Activated CD4-positive, alpha-beta T cell treated with anti-CD3 and anti-CD28 coated beads for 1 hour (primary cell): ENCODE measurements around the gene ZMYM2.
"Not testable (repeated sequence)": the region's sequence is repeated elsewhere in the genome, so short reads cannot be mapped to it uniquely, and the experiment has no call there.

ENCODE experiments used
- DNase-seq: peaks from one replicate; pipeline ENCODE4 v3.0.0-alpha.2; 2020

The ZMYM2 gene

DNA sequence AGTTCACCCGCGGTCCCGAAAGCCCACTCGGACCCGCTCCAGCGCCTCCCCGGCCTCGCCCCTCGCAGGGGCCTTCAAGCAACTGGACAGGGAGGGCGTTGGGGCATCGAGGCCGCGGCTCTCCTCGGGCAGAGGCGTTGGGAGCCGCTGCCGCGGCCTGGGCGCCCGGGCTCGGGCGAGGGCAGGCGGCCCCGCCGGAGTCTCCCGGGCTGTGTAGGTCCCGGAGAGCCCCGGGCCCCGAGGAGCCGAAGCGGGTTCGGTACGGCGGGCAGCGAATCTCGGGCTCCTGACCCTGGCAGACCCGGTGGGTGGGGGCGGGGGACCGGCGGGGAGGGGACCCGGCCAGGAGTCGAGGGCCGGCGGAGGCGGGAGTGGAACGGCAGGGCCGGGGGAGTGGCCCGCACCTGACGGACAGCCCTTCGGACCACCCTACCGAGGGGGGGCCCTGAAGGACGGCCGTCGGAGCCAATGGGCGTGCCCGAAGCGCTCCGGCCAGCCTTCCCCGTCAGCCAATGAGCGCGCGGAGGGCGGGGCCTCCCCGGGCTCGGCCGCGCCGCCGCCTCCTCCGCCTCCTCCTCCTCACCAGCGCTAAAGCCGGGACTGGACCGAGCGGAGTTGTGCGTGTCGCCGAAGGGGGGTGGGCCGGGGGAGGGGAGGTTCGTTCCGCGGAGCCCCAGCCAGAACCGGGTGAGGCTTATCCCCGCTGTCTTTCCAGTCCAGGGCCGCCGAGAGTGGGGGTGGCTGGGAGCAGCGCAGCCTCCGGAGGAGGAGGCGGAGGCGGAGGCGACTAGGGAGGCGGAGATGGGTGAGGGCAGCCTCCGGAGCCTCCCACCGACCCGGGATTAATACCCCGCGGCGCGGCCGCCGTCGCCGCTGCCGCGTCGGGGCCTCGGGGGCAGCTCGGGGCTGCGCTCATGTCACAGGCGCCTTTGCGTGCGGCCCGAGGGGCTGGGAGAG, at the start of gene ZMYM2:
ZMYM2 (plus strand) TSS at position 573 of the 957 bp plus-strand sequence. CDS start 34,346 bp downstream, outside the sequence.
- peak; percentile 95 for DNase-seq

- DNase-seq, result no peak
Measured at GRCh38 chr13:19910336-19911072, 48.0 kb upstream of the ZMYM2 start.

GRCh38 chr13:19927117-19927748, 31.3 kb upstream of the ZMYM2 start:
- no peak for DNase-seq

DNA sequence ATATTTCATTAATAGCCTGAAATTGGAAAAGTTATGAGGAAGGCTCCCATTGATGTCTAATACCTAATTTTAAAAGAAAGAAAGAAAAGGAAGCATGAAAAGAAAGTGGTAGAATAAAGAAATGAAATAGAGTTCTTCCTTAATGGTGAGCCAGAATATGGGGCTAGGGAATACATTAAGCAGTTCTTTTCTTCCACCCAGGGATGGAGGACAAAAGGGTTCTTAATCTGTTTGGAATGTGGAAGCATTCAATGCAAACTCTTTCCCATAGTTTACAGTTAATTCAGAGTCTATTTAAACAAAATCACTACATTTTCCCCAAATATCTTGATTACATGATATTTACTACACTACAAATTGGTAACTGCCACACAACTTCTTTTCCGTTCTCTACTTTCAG, 18.4 kb upstream of the ZMYM2 start:
- no peak for DNase-seq

DNA sequence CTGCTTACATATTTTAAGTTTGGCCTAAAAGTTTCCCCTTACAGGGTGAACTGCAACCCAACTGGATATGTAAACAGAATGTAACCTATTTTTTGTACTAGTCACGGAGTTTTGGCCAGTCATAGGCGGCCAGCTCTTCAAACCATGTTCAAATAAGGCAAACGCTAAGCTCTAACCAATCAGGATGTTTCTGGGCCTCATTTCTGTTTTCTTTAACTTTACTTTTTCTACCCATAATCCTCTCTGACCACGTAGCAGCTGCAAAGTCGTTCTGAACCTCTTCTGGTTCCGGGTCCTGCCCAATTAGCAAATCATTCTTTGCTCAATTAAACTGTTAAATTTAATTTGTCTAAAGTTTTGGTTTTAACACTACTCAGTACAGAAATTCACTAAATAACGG, 8.2 kb upstream of the ZMYM2 start:
- no peak for DNase-seq

DNA sequence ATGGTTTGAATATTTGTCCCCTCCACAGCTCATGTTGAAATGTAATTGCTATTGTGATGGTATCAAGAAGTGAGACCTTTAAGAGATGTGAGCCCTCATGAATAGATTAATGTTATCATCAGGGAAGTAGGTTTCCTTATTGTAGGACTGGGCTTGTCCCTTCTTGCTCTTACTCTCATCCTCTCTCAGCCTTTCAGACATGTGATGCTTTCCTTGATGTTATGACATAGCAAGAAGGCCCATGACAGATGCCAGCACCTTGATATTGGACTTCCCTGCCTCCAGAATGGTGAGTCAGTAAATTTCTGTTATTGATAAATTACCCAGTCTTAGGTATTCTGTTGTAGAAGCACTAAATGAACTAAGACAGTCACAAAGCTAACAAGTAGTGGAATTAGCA, 5.7 kb upstream of the ZMYM2 start:
- no peak for DNase-seq

- DNase-seq, result no peak
Measured at GRCh38 chr13:19955873-19956559, 2.5 kb upstream of the ZMYM2 start.

GRCh38 chr13:19957320-19958154, 990 bp upstream of the ZMYM2 start:
- peak; percentile 73 for DNase-seq

DNA sequence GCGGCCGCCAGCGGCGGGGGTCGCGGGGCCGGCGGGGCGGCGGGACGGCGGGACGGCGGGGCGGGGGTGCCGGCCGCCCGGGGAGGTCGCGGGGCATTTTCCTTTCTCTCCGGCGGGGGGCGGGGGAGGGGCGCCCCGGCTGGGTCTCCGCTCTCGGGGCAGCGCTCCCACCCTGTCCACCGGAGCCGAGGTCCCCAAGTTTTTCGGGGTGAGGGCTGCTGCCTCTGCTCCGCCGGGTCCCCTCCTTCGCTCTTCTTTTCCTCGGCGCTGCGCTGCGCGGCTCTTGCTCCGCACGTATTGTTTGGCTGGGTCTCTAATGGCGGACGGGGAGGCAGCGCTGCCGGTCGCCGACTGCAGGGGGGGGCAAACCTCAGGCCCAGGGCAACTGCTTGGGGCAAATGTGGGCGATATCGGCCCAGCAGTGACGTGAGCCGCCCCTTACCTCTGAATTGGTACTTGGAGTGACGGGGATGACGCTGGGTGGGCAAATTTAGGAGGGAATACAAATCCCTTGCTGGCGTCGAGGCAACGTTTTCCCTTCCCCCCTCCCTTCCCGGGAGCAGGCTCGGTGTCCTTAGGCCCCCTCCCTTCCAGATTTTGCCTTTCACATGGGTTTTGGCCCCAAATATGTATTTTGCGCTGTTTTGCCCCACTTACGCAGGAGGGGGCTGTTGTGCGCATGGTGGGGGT, 759 bp downstream of the ZMYM2 start:
- DNase-seq, result peak; percentile 56

DNA sequence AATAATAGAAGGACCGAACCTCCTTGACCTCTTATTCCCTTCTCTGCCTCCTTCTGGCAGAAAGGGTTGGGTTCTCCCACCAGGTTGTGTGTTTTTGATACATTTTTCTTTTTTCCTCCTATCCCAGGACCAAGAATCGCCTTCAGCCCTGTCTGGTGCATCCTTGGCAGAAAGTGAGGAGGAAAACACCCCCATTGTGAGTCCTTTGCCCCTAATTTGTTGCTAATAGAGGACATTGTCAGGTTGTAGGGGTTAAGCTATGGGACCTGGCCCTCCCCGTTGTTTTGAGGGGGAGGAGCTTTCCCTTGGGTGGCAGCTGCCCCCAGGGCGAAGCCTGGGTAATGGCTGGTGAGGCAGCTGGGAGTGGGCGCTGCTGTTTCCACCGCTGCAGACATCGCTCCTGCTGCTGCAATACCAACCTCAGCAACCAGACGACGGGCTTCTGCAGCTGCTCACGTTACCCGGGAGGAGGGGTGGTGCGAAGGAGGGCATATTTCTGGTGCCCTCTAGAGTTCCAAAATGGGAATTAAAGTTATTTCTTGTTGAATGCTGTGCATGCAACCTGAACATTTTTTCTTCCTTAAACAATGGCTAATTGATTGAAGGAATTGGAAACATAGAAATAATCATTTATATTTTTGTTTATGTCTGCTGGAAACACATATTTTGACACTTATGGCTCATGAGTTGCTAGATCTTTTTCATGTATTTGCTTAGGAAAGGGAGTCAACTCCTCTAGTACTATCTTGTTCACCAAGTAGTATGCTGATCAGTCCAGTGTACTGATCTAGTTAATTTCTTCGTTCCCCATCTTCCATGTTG, 1.5 kb downstream of the ZMYM2 start:
- peak; percentile 77 for DNase-seq

GRCh38 chr13:19960653-19960976, 2.1 kb downstream of the ZMYM2 start:
- DNase-seq, result no peak

- no peak for DNase-seq
Measured at GRCh38 chr13:19961489-19961888, 3.0 kb downstream of the ZMYM2 start.

DNA sequence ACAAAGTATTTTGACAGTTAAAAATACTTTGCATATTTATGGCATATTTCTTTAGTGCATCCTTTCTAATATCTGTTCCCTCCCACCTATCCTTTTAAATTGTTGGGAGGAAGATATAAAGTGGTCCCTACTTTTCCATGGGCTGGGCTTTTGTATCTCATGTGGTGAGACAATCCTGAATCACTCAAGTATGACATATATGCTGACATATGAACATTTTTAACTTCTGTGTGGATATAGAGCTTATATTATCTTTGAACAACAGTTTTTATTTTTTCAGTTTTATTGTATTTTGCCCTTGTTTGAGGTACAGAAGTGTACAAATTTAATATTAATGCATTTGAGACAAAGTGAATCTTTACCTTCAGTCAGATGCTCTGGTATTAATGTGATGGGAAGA, 3.4 kb downstream of the ZMYM2 start:
- no peak for DNase-seq

DNA sequence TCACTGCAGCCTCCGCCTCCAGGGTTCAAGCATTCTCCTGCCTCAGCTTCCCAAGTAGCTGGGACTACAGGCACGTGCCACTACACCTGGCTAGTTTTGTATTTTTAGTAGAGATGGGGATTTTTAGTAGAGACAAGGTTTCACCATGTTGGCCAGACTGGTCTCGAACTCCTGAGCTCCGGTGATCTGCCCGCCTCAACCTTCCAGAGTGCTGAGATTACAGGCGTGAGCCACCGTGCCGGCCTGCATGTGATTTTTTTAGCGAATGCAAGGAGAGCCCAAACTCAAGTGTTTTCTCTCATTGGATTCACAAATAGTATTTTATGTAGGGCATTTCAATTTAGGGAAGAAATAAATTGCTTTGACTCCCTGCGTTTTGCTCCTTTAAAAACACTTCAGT, 4.4 kb downstream of the ZMYM2 start:
- DNase-seq, result no peak

DNA sequence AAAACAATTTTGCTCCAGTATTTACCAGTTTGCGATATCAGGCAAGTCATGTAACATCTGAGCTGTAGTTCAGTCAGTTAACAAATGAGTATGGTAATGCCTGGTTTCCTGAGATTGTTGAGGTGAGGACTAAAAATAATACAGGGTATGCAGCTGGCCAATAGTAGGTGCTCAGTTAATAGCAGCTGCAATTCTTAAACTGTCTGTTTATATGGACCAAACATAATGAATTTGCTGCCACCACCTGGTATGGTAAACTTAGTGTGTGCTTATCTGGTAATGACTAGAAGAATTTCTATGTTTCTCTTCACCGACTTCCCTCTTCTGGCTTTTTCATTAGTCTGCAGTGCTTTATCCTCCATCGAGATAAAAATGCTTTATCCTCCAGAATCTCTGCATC, 9.1 kb downstream of the ZMYM2 start:
- no peak for DNase-seq

- DNase-seq, result not testable (repeated sequence)
Measured at GRCh38 chr13:19974498-19975009, 16.0 kb downstream of the ZMYM2 start.

- no peak for DNase-seq
Measured at GRCh38 chr13:19978831-19979437, 20.4 kb downstream of the ZMYM2 start.

DNA sequence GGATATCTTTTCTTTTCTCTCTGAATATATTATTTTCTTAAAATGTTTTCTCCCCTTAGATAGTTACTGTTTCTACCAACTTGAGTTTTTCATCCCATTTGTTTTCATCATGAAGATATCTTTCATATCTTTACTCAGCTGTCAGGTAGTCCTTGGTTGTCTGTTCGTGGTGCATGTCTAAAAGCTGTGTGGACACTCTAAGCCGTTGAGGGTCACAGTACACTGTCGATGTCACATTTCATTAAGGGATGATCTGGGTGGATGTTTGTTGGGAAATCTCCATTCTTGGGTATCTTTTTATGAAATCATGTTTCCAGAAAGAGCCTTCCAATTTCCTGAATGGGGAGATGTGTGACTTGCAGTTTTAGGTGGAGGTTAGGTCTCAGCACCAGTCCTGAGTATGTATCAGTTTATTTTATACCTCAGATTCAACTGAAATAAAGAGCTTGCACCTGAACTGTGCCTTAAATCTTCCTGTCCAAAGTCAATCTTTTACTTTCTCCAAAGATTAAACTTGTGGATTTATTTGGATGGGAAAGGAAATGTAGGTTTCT, 23.2 kb downstream of the ZMYM2 start:
- no peak for DNase-seq

DNA sequence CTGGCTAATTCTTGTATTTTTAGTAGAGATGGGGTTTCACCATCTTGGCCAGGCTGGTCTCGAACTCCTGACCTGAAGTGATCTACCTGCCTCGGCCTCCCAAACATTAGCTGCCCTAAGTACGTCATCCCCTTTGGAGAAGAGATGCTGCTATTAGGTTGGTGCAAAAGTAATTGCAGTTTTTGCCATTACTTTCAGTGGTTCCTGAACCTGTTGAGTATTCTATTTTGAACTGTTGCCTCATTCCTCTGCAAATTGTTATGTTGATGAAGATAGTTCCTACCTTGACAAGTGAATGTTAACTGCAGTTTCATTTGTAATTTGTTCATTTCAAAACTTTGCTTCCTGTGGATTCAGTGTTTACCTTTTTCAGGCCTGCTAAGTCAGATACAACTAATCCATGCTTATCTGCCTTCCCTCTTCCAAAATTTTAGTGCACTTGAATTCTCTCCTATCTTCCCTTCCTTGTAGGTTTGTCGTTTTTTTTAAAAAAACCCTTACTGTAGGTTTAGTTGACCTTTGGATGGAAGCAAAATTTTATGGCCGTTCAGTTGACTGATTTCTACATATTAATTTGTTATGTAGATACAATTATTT, 24.0 kb downstream of the ZMYM2 start:
- no peak for DNase-seq
